OCI-LY1 (cell line): ENCODE data around the gene MYCL.

Experiments used
- H2AFZ ChIP-seq: fragments of 200-600 bp; sonication (generic), shearing (Covaris generic); 2 replicates; pipeline ENCODE4 v1.6.0; 2014; ENCODE audit warnings: antibody characterized with exemption, mild to moderate bottlenecking, low read length
- H3F3A ChIP-seq: fragments of 200-600 bp; sonication (generic), shearing (Covaris generic); 2 replicates; pipeline ENCODE4 v1.6.0; 2014; ENCODE audit warnings: mild to moderate bottlenecking, antibody characterized with exemption, low read length, moderate library complexity; ENCODE audit not compliant: insufficient read depth
- H3K27ac ChIP-seq: fragments of 200-600 bp; sonication (generic); 2 replicates; pipeline ENCODE4 v1.5.1; 2014; ENCODE audit warnings: low read length, mixed run types, mild to moderate bottlenecking, low read depth; ENCODE audit not compliant: poor library complexity, severe bottlenecking
- H3K27me3 ChIP-seq: fragments of 200-600 bp; sonication (generic); 2 replicates; pipeline ENCODE4 v1.6.0; 2014; ENCODE audit warnings: antibody characterized with exemption, mild to moderate bottlenecking, low read length, moderate library complexity; ENCODE audit not compliant: insufficient read depth
- H3K36me3 ChIP-seq: fragments of 200-600 bp; sonication (generic); 2 replicates; pipeline ENCODE4 v1.6.1; 2014; ENCODE audit warnings: mild to moderate bottlenecking, antibody characterized with exemption, low read length, moderate library complexity, mixed read lengths; ENCODE audit not compliant: insufficient read depth
- H3K4me1 ChIP-seq: fragments of 200-600 bp; sonication (generic); 2 replicates; pipeline ENCODE4 v1.5.1; 2014; ENCODE audit warnings: mild to moderate bottlenecking, low read length, moderate library complexity; ENCODE audit not compliant: insufficient read depth, severe bottlenecking
- H3K4me2 ChIP-seq: fragments of 200-600 bp; sonication (generic), shearing (Covaris generic); 2 replicates; pipeline ENCODE4 v1.6.1; 2014; ENCODE audit warnings: low read length
- H3K4me3 ChIP-seq: fragments of 200-600 bp; sonication (generic); 2 replicates; pipeline ENCODE4 v1.5.1; 2014; ENCODE audit warnings: low read length, low read depth, mild to moderate bottlenecking, mixed read lengths; ENCODE audit not compliant: poor library complexity, severe bottlenecking
- H3K79me2 ChIP-seq: fragments of 200-600 bp; shearing (Covaris generic); 2 replicates; pipeline ENCODE4 v1.6.1; 2016; ENCODE audit warnings: mixed run types, low read length, mixed read lengths; ENCODE audit not compliant: insufficient read depth
- H3K9ac ChIP-seq: fragments of 200-600 bp; sonication (generic), shearing (Covaris generic); 2 replicates; pipeline ENCODE4 v1.6.1; 2014; ENCODE audit warnings: mild to moderate bottlenecking, low read length, mixed read lengths
- H3K9me2 ChIP-seq: fragments of 200-600 bp; sonication (generic), shearing (Covaris generic); 2 replicates; pipeline ENCODE4 v1.6.1; 2014; ENCODE audit warnings: low read depth, mild to moderate bottlenecking, low read length, mixed read lengths
- H3K9me3 ChIP-seq: fragments of 200-600 bp; shearing (Covaris generic); 2 replicates; pipeline ENCODE4 v1.6.1; 2014; ENCODE audit warnings: low read length, mixed read lengths
- H4K20me1 ChIP-seq: fragments of 200-600 bp; sonication (generic), shearing (Covaris generic); 2 replicates; pipeline ENCODE4 v1.6.0; 2016; ENCODE audit warnings: mild to moderate bottlenecking, low read length; ENCODE audit not compliant: insufficient read depth
- EZH2 ChIP-seq: fragments of 200-600 bp; sonication (generic), shearing (Covaris generic); IDR thresholded peaks from 2 replicates; pipeline ENCODE4 v1.8.0; 2017; ENCODE audit warnings: borderline replicate concordance, mixed run types, mild to moderate bottlenecking, antibody characterized with exemption, low read length, moderate library complexity, mixed read lengths
- TF ChIP-seq, protein P1 (sequence below): fragments of 200-600 bp; sonication (generic), shearing (Covaris generic); IDR thresholded peaks from 2 replicates; pipeline ENCODE4 v1.5.1; 2017; ENCODE audit warnings: mild to moderate bottlenecking, antibody characterized with exemption, low read length, moderate library complexity, mixed read lengths

Gene MYCL

DNA sequence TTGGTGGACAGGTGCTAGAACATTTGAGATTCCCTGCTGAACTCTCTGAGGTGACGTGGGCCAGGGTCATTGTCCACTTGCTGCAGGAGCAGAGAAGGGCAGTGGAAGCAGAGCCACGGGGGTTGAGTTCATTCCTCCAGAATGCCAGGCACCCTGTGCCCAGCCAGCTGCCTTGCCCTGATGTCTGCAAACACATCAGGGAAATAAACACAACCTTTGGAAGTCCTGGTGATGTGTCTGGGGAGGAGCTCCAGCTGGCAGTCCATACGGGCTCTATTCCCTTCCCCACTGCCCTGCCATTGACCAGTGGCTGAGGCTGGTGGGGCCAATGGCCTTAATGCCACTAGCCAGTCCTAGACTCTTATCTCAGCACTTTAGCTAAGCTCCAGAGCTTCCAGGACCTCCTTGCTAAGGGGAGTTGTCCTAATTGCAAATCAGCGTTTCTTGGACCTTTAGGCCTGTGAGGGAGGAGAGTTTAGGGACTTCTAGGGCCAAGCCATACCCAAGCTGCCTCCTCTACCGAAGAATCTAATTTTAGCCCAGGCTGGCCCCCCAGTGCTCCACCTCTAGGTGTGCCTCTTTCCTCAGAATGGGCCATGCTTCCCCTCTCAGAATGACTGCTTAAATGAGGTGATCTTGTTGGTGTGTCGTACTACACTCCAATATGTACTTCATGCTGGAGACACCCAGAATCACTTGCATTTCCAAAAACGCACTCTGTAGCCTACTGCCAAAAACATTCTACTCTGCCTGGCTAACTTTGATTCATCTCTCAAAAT is 27.3 kb upstream of the MYCL start:
- H3K4me2 ChIP-seq: no peak overlapping the region

DNA sequence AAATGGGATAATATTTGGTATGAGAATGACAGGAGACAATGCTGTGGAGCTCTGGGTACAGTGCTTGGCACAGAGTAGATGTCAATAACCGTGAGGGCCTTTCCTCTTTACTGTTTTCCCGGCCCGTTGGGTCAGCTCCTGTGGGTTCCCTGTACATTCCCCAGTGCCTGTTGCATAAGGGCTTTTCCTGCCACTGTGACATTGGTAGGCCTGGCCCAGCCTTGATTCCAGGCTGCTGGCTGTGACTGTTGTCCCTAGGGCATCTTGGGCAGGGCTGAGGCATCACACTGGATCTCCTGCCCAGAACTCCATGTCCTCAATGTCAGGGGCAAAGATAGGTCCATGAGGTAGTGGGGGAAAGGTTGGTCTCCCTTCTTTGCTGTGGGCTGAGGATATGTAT is 25.8 kb upstream of the MYCL start:
- H3K4me1 ChIP-seq: no peaks in the 10 kb centered on the region
- no peak overlapping the region for H3K9ac ChIP-seq
- 0 out of 2 replicates have a peak, but pooled peaks cover 4% of the 10 kb centered on the region for H3K27me3 ChIP-seq
- H3F3A ChIP-seq: no peaks in the 10 kb centered on the region
- H4K20me1 ChIP-seq: no peaks in the 10 kb centered on the region
- H3K36me3 ChIP-seq: no peaks in the 10 kb centered on the region
- H3K4me3 ChIP-seq: no peak overlapping the region
- H3K27ac ChIP-seq: no peak overlapping the region
- H3K9me3 ChIP-seq: no peaks in the 10 kb centered on the region
- H2AFZ ChIP-seq: no peak overlapping the region
- no peaks in the 10 kb centered on the region for H3K9me2 ChIP-seq
- TF ChIP-seq, protein P1, sequence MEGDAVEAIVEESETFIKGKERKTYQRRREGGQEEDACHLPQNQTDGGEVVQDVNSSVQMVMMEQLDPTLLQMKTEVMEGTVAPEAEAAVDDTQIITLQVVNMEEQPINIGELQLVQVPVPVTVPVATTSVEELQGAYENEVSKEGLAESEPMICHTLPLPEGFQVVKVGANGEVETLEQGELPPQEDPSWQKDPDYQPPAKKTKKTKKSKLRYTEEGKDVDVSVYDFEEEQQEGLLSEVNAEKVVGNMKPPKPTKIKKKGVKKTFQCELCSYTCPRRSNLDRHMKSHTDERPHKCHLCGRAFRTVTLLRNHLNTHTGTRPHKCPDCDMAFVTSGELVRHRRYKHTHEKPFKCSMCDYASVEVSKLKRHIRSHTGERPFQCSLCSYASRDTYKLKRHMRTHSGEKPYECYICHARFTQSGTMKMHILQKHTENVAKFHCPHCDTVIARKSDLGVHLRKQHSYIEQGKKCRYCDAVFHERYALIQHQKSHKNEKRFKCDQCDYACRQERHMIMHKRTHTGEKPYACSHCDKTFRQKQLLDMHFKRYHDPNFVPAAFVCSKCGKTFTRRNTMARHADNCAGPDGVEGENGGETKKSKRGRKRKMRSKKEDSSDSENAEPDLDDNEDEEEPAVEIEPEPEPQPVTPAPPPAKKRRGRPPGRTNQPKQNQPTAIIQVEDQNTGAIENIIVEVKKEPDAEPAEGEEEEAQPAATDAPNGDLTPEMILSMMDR: no peak
- no peak for TF ChIP-seq EZH2
- no peak overlapping the region for H3K4me2 ChIP-seq
- H3K79me2 ChIP-seq: no peaks in the 10 kb centered on the region

More for the DNA sequence above, 27.3 kb upstream of the MYCL start:
- Histone ChIP-seq H3K4me1 (no peaks in the 10 kb centered on the region), H3K9me2 (no peaks in the 10 kb centered on the region), H3K9me3 (no peaks in the 10 kb centered on the region), H3K79me2 (no peaks in the 10 kb centered on the region), H2AFZ (no peak overlapping the region), H3F3A (no peaks in the 10 kb centered on the region), H3K27ac (no peak overlapping the region), H4K20me1 (no peaks in the 10 kb centered on the region), H3K4me3 (no peak overlapping the region), H3K9ac (no peak overlapping the region), H3K27me3 (0 out of 2 replicates have a peak, but pooled peaks cover 4% of the 10 kb centered on the region), H3K36me3 (no peaks in the 10 kb centered on the region)
- TF ChIP-seq, protein P1: no peak
- no peak for TF ChIP-seq EZH2

DNA sequence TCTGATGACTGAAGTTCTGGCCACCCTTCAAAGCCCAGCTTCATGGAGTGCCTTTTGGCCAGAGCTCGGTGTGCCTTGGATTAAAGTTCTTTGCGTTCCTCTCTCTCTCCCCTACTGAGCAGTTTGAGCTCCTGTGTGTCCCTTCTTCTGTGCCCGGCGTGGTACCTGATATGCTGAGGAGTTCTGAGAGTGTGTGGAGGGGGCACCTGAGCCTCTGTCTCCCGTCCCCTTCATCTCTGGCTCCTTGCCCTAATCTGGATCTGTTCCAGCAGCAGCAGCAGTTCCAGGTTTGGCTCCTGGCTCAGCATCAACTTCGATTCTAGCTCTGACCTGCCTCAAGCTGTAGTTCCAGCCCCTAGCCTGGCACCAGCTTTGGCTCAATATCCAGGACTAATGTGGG is 25.1 kb upstream of the MYCL start:
- Histone ChIP-seq H3K27ac (no peak overlapping the region), H3K4me3 (no peak overlapping the region), H3K36me3 (no peaks in the 10 kb centered on the region), H3K9me2 (no peaks in the 10 kb centered on the region), H3K27me3 (0 out of 2 replicates have a peak, but pooled peaks cover 4% of the 10 kb centered on the region), H3K4me2 (no peak overlapping the region), H3K79me2 (no peaks in the 10 kb centered on the region), H2AFZ (no peak overlapping the region), H4K20me1 (no peaks in the 10 kb centered on the region), H3K4me1 (no peaks in the 10 kb centered on the region), H3F3A (no peaks in the 10 kb centered on the region), H3K9me3 (no peaks in the 10 kb centered on the region), H3K9ac (no peak overlapping the region)
- TF ChIP-seq EZH2: no peak
- TF ChIP-seq, protein P1: no peak
